ENCODE data around the gene SLC30A2.

SLC30A2 gene

DNA sequence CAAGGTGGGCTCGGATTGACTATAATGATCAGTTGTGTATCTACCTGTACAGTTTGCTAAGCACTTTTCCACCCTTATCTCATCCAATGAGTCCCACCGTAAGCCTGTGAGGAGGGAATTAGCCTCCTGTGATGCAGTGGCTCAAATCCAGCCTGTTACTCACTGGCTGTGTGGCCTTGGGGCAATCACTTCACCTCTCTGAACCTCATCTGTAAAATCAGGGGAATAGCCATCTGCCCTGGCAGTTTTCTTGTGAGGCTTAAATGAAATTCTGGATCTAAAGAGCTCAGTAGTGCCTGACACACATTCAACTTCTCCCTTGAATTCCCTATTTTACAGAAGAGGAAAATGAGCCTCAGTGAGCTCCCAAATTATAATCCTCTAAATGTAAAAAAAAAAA, 31.7 kb downstream of the SLC30A2 start:
- Histone ChIP-seq H3K4me1 (ENCODE audit: insufficient read depth, low read length, severe bottlenecking) (peaks cover 7% of the 10 kb centered on the region), H3K36me3 (ENCODE audit: insufficient read depth, low read length) (no peaks in the 10 kb centered on the region), H3K9ac (ENCODE audit: low read length) (no peak overlapping the region), H3K9me2 (ENCODE audit: low read depth, low read length) (no peaks in the 10 kb centered on the region), H4K20me1 (ENCODE audit: insufficient read depth, low read length) (no peaks in the 10 kb centered on the region), H3K79me2 (ENCODE audit: insufficient read depth, low read length) (no peaks in the 10 kb centered on the region), H3K4me3 (ENCODE audit: low read depth, low read length, poor library complexity, severe bottlenecking) (no peak overlapping the region), H3F3A (ENCODE audit: insufficient read depth, low read length) (no peaks in the 10 kb centered on the region), H3K27ac (ENCODE audit: low read depth, low read length, poor library complexity, severe bottlenecking) (no peak overlapping the region), H3K9me3 (ENCODE audit: low read length) (no peaks in the 10 kb centered on the region), H2AFZ (ENCODE audit: low read length) (no peak overlapping the region), H3K4me2 (ENCODE audit: low read length) (no peak overlapping the region), H3K27me3 (ENCODE audit: insufficient read depth, low read length) (0 out of 2 replicates have a peak, but pooled peaks cover 3% of the 10 kb centered on the region)
- no peak for TF ChIP-seq EZH2 (IDR thresholded peaks at IDR 0.05; ENCODE audit: borderline replicate concordance, low read length)
- TF ChIP-seq, protein P1, sequence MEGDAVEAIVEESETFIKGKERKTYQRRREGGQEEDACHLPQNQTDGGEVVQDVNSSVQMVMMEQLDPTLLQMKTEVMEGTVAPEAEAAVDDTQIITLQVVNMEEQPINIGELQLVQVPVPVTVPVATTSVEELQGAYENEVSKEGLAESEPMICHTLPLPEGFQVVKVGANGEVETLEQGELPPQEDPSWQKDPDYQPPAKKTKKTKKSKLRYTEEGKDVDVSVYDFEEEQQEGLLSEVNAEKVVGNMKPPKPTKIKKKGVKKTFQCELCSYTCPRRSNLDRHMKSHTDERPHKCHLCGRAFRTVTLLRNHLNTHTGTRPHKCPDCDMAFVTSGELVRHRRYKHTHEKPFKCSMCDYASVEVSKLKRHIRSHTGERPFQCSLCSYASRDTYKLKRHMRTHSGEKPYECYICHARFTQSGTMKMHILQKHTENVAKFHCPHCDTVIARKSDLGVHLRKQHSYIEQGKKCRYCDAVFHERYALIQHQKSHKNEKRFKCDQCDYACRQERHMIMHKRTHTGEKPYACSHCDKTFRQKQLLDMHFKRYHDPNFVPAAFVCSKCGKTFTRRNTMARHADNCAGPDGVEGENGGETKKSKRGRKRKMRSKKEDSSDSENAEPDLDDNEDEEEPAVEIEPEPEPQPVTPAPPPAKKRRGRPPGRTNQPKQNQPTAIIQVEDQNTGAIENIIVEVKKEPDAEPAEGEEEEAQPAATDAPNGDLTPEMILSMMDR (IDR thresholded peaks at IDR 0.05; ENCODE audit: low read length) = no peak

GRCh38 chr1:26012864-26013263, 33.1 kb downstream of the SLC30A2 start:
- TF ChIP-seq EZH2 (IDR thresholded peaks at IDR 0.05; ENCODE audit: borderline replicate concordance, low read length) = no peak
- TF ChIP-seq, protein P1 (IDR thresholded peaks at IDR 0.05; ENCODE audit: low read length) = no peak
- H3K79me2 ChIP-seq (ENCODE audit: insufficient read depth, low read length) = no peaks in the 10 kb centered on the region
- H3F3A ChIP-seq (ENCODE audit: insufficient read depth, low read length) = no peaks in the 10 kb centered on the region
- H3K27ac ChIP-seq (ENCODE audit: low read depth, low read length, poor library complexity, severe bottlenecking) = no peak overlapping the region
- 0 out of 2 replicates have a peak, but pooled peaks cover 3% of the 10 kb centered on the region for H3K27me3 ChIP-seq (ENCODE audit: insufficient read depth, low read length)
- H3K9me3 ChIP-seq (ENCODE audit: low read length) = no peaks in the 10 kb centered on the region
- no peaks in the 10 kb centered on the region for H4K20me1 ChIP-seq (ENCODE audit: insufficient read depth, low read length)
- H3K9ac ChIP-seq (ENCODE audit: low read length) = no peak overlapping the region
- no peak overlapping the region for H3K4me3 ChIP-seq (ENCODE audit: low read depth, low read length, poor library complexity, severe bottlenecking)
- no peaks in the 10 kb centered on the region for H3K36me3 ChIP-seq (ENCODE audit: insufficient read depth, low read length)
- H2AFZ ChIP-seq (ENCODE audit: low read length) = no peak overlapping the region
- no peaks in the 10 kb centered on the region for H3K9me2 ChIP-seq (ENCODE audit: low read depth, low read length)
- no peak overlapping the region for H3K4me2 ChIP-seq (ENCODE audit: low read length)
- H3K4me1 ChIP-seq (ENCODE audit: insufficient read depth, low read length, severe bottlenecking) = peaks cover 7% of the 10 kb centered on the region

GRCh38 chr1:26010825-26011224, 35.1 kb downstream of the SLC30A2 start:
- Histone ChIP-seq H3K27ac (ENCODE audit: low read depth, low read length, poor library complexity, severe bottlenecking) (no peak overlapping the region), H3K36me3 (ENCODE audit: insufficient read depth, low read length) (no peaks in the 10 kb centered on the region)

More at GRCh38 chr1:26010825-26011224, 35.1 kb downstream of the SLC30A2 start:
- H3K4me2 ChIP-seq (ENCODE audit: low read length) = no peak overlapping the region
- no peak overlapping the region for H2AFZ ChIP-seq (ENCODE audit: low read length)
- H3K4me1 ChIP-seq (ENCODE audit: insufficient read depth, low read length, severe bottlenecking) = peaks cover 7% of the 10 kb centered on the region
- H3K9me2 ChIP-seq (ENCODE audit: low read depth, low read length) = no peaks in the 10 kb centered on the region
- H3K27me3 ChIP-seq (ENCODE audit: insufficient read depth, low read length) = peaks cover 4% of the 10 kb centered on the region; the same call in 1 of the 2 replicates
- H3K4me3 ChIP-seq (ENCODE audit: low read depth, low read length, poor library complexity, severe bottlenecking) = no peak overlapping the region
- no peaks in the 10 kb centered on the region for H3K9me3 ChIP-seq (ENCODE audit: low read length)
- no peaks in the 10 kb centered on the region for H3F3A ChIP-seq (ENCODE audit: insufficient read depth, low read length)
- H3K9ac ChIP-seq (ENCODE audit: low read length) = no peak overlapping the region
- H4K20me1 ChIP-seq (ENCODE audit: insufficient read depth, low read length) = no peaks in the 10 kb centered on the region
- TF ChIP-seq EZH2 (IDR thresholded peaks at IDR 0.05; ENCODE audit: borderline replicate concordance, low read length) = no peak
- TF ChIP-seq, protein P1 (IDR thresholded peaks at IDR 0.05; ENCODE audit: low read length) = no peak
- no peaks in the 10 kb centered on the region for H3K79me2 ChIP-seq (ENCODE audit: insufficient read depth, low read length)

Measured in OCI-LY1 (cell line).